ENCODE results near the gene PLCL1.

The PLCL1 gene

GRCh38 chr2:197944416-197945096, 140.2 kb downstream of the PLCL1 start:
- TF ChIP-seq REST (IDR thresholded peaks at IDR 0.05; ENCODE audit: insufficient read depth in 1 of 2, low read depth in 2 of 2, low read length in 2 of 2): no peak
- no peak for TF ChIP-seq SIN3A (IDR thresholded peaks at IDR 0.05; ENCODE audit: borderline replicate concordance, insufficient read depth, low read length)
- no peak for TF ChIP-seq POLR2AphosphoS5 (IDR thresholded peaks at IDR 0.05; ENCODE audit: low read depth, low read length)
- TF ChIP-seq TAF1 (IDR thresholded peaks at IDR 0.05; ENCODE audit: borderline replicate concordance, insufficient read depth, low read length): no peak
- no peak for TF ChIP-seq FOXP2 (optimal IDR thresholded peaks at IDR 0.05; ENCODE audit: borderline replicate concordance, extremely low read depth, extremely low read length, insufficient read depth)

DNA sequence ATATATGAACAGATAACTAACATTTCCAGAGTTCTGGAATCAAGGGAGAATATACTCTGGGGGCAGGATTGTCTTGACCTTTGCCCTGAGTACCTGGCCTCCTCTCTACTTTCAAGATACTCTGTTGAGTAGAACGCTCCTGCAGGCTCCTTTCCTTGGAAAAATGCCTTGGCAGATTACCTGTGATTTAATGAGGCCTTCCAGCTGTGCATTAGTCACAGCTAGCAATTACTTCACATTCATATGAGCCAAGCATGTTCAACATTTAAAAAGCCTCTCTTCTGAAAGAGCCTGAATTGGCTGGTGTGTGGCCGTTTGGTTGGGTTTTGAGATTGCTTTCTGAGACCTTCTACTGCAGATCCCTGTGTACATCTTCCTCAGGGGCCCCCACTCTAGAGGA, 142.2 kb downstream of the PLCL1 start:
- TF ChIP-seq REST (IDR thresholded peaks at IDR 0.05; ENCODE audit: insufficient read depth in 1 of 2, low read depth in 2 of 2, low read length in 2 of 2) (no peak), FOXP2 (optimal IDR thresholded peaks at IDR 0.05; ENCODE audit: borderline replicate concordance, extremely low read depth, extremely low read length, insufficient read depth) (no peak), SIN3A (IDR thresholded peaks at IDR 0.05; ENCODE audit: borderline replicate concordance, insufficient read depth, low read length) (no peak), POLR2AphosphoS5 (IDR thresholded peaks at IDR 0.05; ENCODE audit: low read depth, low read length) (no peak), TAF1 (IDR thresholded peaks at IDR 0.05; ENCODE audit: borderline replicate concordance, insufficient read depth, low read length) (no peak)

DNA sequence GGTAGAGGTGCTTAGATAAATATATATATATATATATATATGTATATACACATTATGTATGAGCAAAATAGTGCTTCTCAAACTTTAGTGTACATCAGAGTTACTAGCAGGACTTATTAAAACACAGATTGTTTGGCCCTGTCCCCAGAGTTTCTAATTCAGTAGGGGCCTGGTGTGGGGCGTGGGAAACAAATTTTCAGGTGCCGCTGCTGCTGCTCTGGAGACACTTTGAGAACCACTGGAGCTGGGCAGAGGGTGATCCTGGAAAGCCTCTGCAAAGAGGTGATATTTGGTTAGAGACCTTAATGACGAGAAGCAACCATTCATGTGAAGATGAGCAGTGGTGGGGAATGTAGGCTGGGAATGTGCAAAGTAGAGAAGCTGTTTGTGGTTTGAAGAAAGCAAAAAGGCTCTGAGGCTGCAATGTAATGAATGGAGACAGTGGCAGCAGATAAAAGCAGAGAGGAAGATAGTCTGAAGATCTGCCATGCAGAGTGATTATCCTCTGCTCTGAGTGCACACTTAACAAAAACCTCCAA, 142.9 kb downstream of the PLCL1 start:
- no peak for TF ChIP-seq TAF1 (IDR thresholded peaks at IDR 0.05; ENCODE audit: borderline replicate concordance, insufficient read depth, low read length)

DNA sequence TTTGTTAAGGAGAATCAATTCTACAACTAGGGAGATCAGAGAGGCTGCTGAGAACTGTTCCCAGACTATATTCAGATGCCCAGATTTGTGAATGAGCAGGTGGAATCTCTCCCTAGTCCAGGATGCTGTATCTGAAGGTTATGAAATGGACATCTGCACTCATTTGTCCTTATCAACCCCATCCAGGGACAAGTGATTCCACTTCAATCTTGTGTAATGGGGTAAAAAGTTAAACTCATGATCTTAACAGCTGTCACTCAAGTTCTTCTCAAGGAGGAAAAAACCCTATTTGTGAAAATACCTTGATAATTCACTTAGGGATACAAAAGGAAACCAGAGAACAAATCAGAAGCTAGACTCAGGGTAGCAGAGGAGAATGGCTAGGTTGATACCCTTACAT, 144.8 kb downstream of the PLCL1 start:
- TF ChIP-seq TAF1 (IDR thresholded peaks at IDR 0.05; ENCODE audit: borderline replicate concordance, insufficient read depth, low read length) (no peak), SIN3A (IDR thresholded peaks at IDR 0.05; ENCODE audit: borderline replicate concordance, insufficient read depth, low read length) (no peak), REST (IDR thresholded peaks at IDR 0.05; ENCODE audit: insufficient read depth in 1 of 2, low read depth in 2 of 2, low read length in 2 of 2) (no peak), FOXP2 (optimal IDR thresholded peaks at IDR 0.05; ENCODE audit: borderline replicate concordance, extremely low read depth, extremely low read length, insufficient read depth) (no peak), POLR2AphosphoS5 (IDR thresholded peaks at IDR 0.05; ENCODE audit: low read depth, low read length) (no peak)

- TF ChIP-seq REST (IDR thresholded peaks at IDR 0.05; ENCODE audit: insufficient read depth in 1 of 2, low read depth in 2 of 2, low read length in 2 of 2) (no peak), FOXP2 (optimal IDR thresholded peaks at IDR 0.05; ENCODE audit: borderline replicate concordance, extremely low read depth, extremely low read length, insufficient read depth) (no peak), POLR2AphosphoS5 (IDR thresholded peaks at IDR 0.05; ENCODE audit: low read depth, low read length) (no peak), TAF1 (IDR thresholded peaks at IDR 0.05; ENCODE audit: borderline replicate concordance, insufficient read depth, low read length) (no peak), SIN3A (IDR thresholded peaks at IDR 0.05; ENCODE audit: borderline replicate concordance, insufficient read depth, low read length) (no peak)
These were observed 145.6 kb downstream of the PLCL1 start for GRCh38 chr2:197950006-197950405.

Data from PFSK-1 (cell line).